HG03139 (cell line): ENCODE data around the gene KIF4A.
"Not testable (repeated sequence)": the region's sequence is repeated elsewhere in the genome, so short reads cannot be mapped to it uniquely, and the experiment has no call there.

Experiments used
- ATAC-seq: cut with Tn5 transposase; IDR thresholded peaks from one replicate; pipeline ENCODE4 v1.9.1; 2021; ENCODE audit not compliant: unreplicated experiment

KIF4A gene

GRCh38 chrX:70280573-70280972 lies 9.3 kb upstream of the KIF4A start:
- ATAC-seq, result no peak

- no peak for ATAC-seq
Observed at GRCh38 chrX:70281951-70282350, 8.0 kb upstream of the KIF4A start, which contains the start of gene RAB41. Gene RAB41 (plus strand): TSS chrX:70282172. CDS start chrX:70282218, 46 bp downstream.

GRCh38 chrX:70289168-70289792 lies 624 bp upstream of the KIF4A start:
- no peak for ATAC-seq

GRCh38 chrX:70292788-70293187 lies 2.9 kb downstream of the KIF4A start:
- ATAC-seq, result no peak

GRCh38 chrX:70293621-70294020 lies 3.7 kb downstream of the KIF4A start:
- no peak for ATAC-seq

GRCh38 chrX:70301716-70302115 lies 11.8 kb downstream of the KIF4A start:
- no peak for ATAC-seq

GRCh38 chrX:70313503-70313902 lies 23.6 kb downstream of the KIF4A start:
- no peak for ATAC-seq

- no peak for ATAC-seq
Observed at GRCh38 chrX:70322784-70323183, 32.9 kb downstream of the KIF4A start.

GRCh38 chrX:70323628-70324027 lies 33.7 kb downstream of the KIF4A start:
- ATAC-seq, result not testable (repeated sequence)

GRCh38 chrX:70324326-70324725 lies 34.4 kb downstream of the KIF4A start:
- ATAC-seq, result no peak

GRCh38 chrX:70331161-70331560 lies 41.3 kb downstream of the KIF4A start:
- no peak for ATAC-seq

- no peak for ATAC-seq
Observed at GRCh38 chrX:70332600-70332999, 42.7 kb downstream of the KIF4A start.

GRCh38 chrX:70336767-70337166 lies 46.9 kb downstream of the KIF4A start:
- ATAC-seq, result peak; percentile 100

GRCh38 chrX:70338290-70338689 lies 48.4 kb downstream of the KIF4A start:
- no peak for ATAC-seq

GRCh38 chrX:70343435-70343834 lies 53.5 kb downstream of the KIF4A start:
- ATAC-seq, result no peak

GRCh38 chrX:70346418-70347070 lies 56.6 kb downstream of the KIF4A start:
- no peak for ATAC-seq

- not testable (repeated sequence) for ATAC-seq
Observed at GRCh38 chrX:70348825-70349224, 58.9 kb downstream of the KIF4A start.

- ATAC-seq, result not testable (repeated sequence)
Observed at GRCh38 chrX:70349367-70350125, 59.6 kb downstream of the KIF4A start.

- ATAC-seq, result no peak
Observed at GRCh38 chrX:70352496-70352895, 62.6 kb downstream of the KIF4A start.

- no peak for ATAC-seq
Observed at GRCh38 chrX:70353514-70353913, 63.6 kb downstream of the KIF4A start.

GRCh38 chrX:70354716-70355115 lies 64.8 kb downstream of the KIF4A start:
- ATAC-seq, result no peak

- no peak for ATAC-seq
Observed at GRCh38 chrX:70359458-70359857, 69.6 kb downstream of the KIF4A start.
